CD14-positive monocyte (primary cell): ENCODE results near the gene ACTN4. TPM values are rescaled to one million over a fixed set of nuclear protein-coding genes. Genes with fewer than 3 reads are reported as not detected.
A peak's percentile ranks its signal among the peaks of the same experiment; 100 is the strongest.

Experiments
- DNase-seq, 3 donors: peaks; one replicate each; pipeline ENCODE4 v3.0.0-alpha.2; 2011 to 2022
- H2AFZ ChIP-seq: 2 replicates; pipeline ENCODE4 v1.6.0; 2012; ENCODE audit warnings: mild to moderate bottlenecking, low read depth, low read length, inconsistent platforms; ENCODE audit not compliant: insufficient read depth, poor library complexity, severe bottlenecking
- H3K27ac ChIP-seq, 2 donors: 1 replicate in 1 of 2; 2 replicates in 1 of 2; pipeline ENCODE4 v1.5.1; 2012 to 2013; ENCODE audit warnings: low read length in 2 of 2, control low read depth in 1 of 2, inconsistent platforms in 1 of 2, low read depth in 1 of 2, mild to moderate bottlenecking in 1 of 2
- H3K27me3 ChIP-seq, 2 donors: one replicate each; pipeline versions ENCODE4 v1.6.0 to v1.6.1; 2011 to 2013; ENCODE audit warnings: low read length in 2 of 2; ENCODE audit not compliant: control insufficient read depth in 2 of 2, insufficient read depth in 2 of 2
- H3K36me3 ChIP-seq, 2 donors: replicated peaks in 1 of 2; 1 replicate in 1 of 2; 2 replicates in 1 of 2; pipeline versions ENCODE4 v1.5.1 to v1.6.1; 2012 to 2013; ENCODE audit warnings: low read length in 2 of 2, control low read depth in 1 of 2, inconsistent platforms in 1 of 2, mild to moderate bottlenecking in 1 of 2; ENCODE audit not compliant: insufficient read depth in 2 of 2, control insufficient read depth in 1 of 2
- H3K4me1 ChIP-seq, 2 donors: 1 replicate in 1 of 2; 2 replicates in 1 of 2; pipeline versions ENCODE4 v1.5.1 to v1.6.1; 2012 to 2013; ENCODE audit warnings: low read length in 2 of 2, control low read depth in 1 of 2, inconsistent platforms in 1 of 2, mild to moderate bottlenecking in 1 of 2, moderate library complexity in 1 of 2; ENCODE audit not compliant: insufficient read depth in 2 of 2, control insufficient read depth in 1 of 2
- H3K4me2 ChIP-seq: replicated peaks from 2 replicates; pipeline ENCODE3; 2012; ENCODE audit warnings: low read length, moderate library complexity, mild to moderate bottlenecking; ENCODE audit not compliant: poor library complexity, severe bottlenecking; ENCODE audit errors: extremely low read depth
- H3K4me3 ChIP-seq, 3 experiments: fragments of 200-600 bp in 1 of 3; sonication (generic) in 1 of 3; replicated peaks in 1 of 3; 1 replicate in 2 of 3; 2 replicates in 1 of 3; pipeline ENCODE4 v1.5.1; 2011 to 2013; ENCODE audit warnings: low read length in 3 of 3, mild to moderate bottlenecking in 3 of 3, control low read depth in 2 of 3, low read depth in 2 of 3, inconsistent platforms in 1 of 3, moderate library complexity in 1 of 3
- H3K79me2 ChIP-seq: 2 replicates; pipeline ENCODE4 v1.6.0; 2012; ENCODE audit warnings: mild to moderate bottlenecking, control low read depth, inconsistent platforms, low read length, moderate library complexity; ENCODE audit not compliant: insufficient read depth
- H3K9ac ChIP-seq: 2 replicates; pipeline ENCODE4 v1.6.0; 2017; ENCODE audit warnings: low read length, mild to moderate bottlenecking; ENCODE audit not compliant: insufficient read depth, poor library complexity, severe bottlenecking
- H3K9me3 ChIP-seq, 2 donors: replicated peaks in 1 of 2; 1 replicate in 1 of 2; 2 replicates in 1 of 2; pipeline versions ENCODE4 v1.5.1 to v1.6.1; 2012 to 2013; ENCODE audit warnings: low read length in 2 of 2, control low read depth in 1 of 2; ENCODE audit not compliant: control insufficient read depth in 1 of 2, insufficient read depth in 1 of 2
- H4K20me1 ChIP-seq: 2 replicates; pipeline ENCODE4 v1.6.0; 2012; ENCODE audit warnings: mild to moderate bottlenecking, low read length, control low read depth, moderate library complexity; ENCODE audit not compliant: insufficient read depth
- H3K27ac Mint-ChIP-seq, 7 donors: one replicate each; pipeline ENCODE4 v1.8.0; 2020; ENCODE audit warnings: mild to moderate bottlenecking in 7 of 7, mixed read lengths in 7 of 7, moderate library complexity in 6 of 7, inconsistent platforms in 2 of 7
- H3K27me3 Mint-ChIP-seq, 3 donors: one replicate each; pipeline ENCODE4 v1.8.0; 2021 to 2022; ENCODE audit warnings: low read depth in 3 of 3, mild to moderate bottlenecking in 3 of 3, mixed read lengths in 3 of 3, moderate library complexity in 3 of 3, inconsistent platforms in 1 of 3
- H3K36me3 Mint-ChIP-seq, 2 donors: one replicate each; pipeline ENCODE4 v1.8.0; 2020; ENCODE audit warnings: mixed read lengths in 2 of 2, inconsistent platforms in 1 of 2, mild to moderate bottlenecking in 1 of 2
- H3K4me1 Mint-ChIP-seq: one replicate; pipeline ENCODE4 v1.8.0; 2020; ENCODE audit warnings: mild to moderate bottlenecking, mixed read lengths
- H3K4me3 Mint-ChIP-seq, 2 donors: one replicate each; pipeline ENCODE4 v1.8.0; 2020; ENCODE audit warnings: mild to moderate bottlenecking in 2 of 2, mixed read lengths in 2 of 2, moderate library complexity in 1 of 2
- H3K9me3 Mint-ChIP-seq, 7 donors: one replicate each; pipeline ENCODE4 v1.8.0; 2020 to 2022; ENCODE audit warnings: mixed read lengths in 7 of 7, mild to moderate bottlenecking in 6 of 7, moderate library complexity in 6 of 7, inconsistent platforms in 2 of 7
- WGBS: methylation state at CpG from one replicate; pipeline ENCODE4 v1.1.5; 2013; ENCODE audit warnings: missing lambda C conversion rate; ENCODE audit not compliant: insufficient coverage; 5-methylcytosine and 5-hydroxymethylcytosine counted together
- intact Hi-C, 2 donors: fragments of 100-400 bp; cut with micrococcal nuclease; formaldehyde crosslinking; loops; one replicate each; pipeline versions ENCODE4 v1.15.0 to v1.15.1; 2023
- polyA plus RNA-seq, 3 donors: library from polyadenylated mRNA; depleted of rRNA in 1 of 3; unstranded in 2 of 3; stranded (reverse) in 1 of 3; fragments of 300-500 nt in 2 of 3; fragments of >200 nt in 1 of 3; fragmentation: Illumina TruSeq in 2 of 3; gene quantifications; 1 replicate in 2 of 3; 2 replicates in 1 of 3; pipeline ENCODE4 v1.2.3, GENCODE V29; 2012 to 2021
- TF ChIP-seq, protein P1 (sequence below): fragments of 200-600 bp; IDR thresholded peaks from one replicate; pipeline ENCODE4 v1.8.0; 2022; ENCODE audit warnings: antibody characterized with exemption, mild to moderate bottlenecking

The ACTN4 gene
- polyA plus RNA-seq, 3 donors: 8.4 to 177 (median 16.0) TPM

GRCh38 chr19:38695832-38696728 lies 48.6 kb downstream of the ACTN4 start:
- peaks cover 97% of the 10 kb centered on the region for H3K79me2 ChIP-seq
- H2AFZ ChIP-seq: no peak overlapping the region
- Mint-ChIP-seq H3K4me3 (peak overlapping the region in 1 of 2 donors; percentile 66), H3K36me3 (peaks cover 23 to 51% of the 10 kb centered on the region in 2 donors), H3K9me3 (peaks cover 0 to 2% (median 0%) of the 10 kb centered on the region in 7 donors), H3K27ac (peak overlapping the region; percentile 74 to 96 (median 90)), H3K27me3 (no peaks in the 10 kb centered on the region), H3K4me1 (peaks cover 74% of the 10 kb centered on the region)
- H3K4me1 ChIP-seq: peaks cover 54 to 58% of the 10 kb centered on the region in 2 donors
- intact Hi-C loops: no loop called here
- peak overlapping the region; percentile 63 to 79 for H3K27ac ChIP-seq
- peak overlapping the region; percentile 75 for H3K4me2 ChIP-seq
- H3K9me3 ChIP-seq: no peaks in the 10 kb centered on the region
- no peaks in the 10 kb centered on the region for H3K27me3 ChIP-seq
- TF ChIP-seq, protein P1, sequence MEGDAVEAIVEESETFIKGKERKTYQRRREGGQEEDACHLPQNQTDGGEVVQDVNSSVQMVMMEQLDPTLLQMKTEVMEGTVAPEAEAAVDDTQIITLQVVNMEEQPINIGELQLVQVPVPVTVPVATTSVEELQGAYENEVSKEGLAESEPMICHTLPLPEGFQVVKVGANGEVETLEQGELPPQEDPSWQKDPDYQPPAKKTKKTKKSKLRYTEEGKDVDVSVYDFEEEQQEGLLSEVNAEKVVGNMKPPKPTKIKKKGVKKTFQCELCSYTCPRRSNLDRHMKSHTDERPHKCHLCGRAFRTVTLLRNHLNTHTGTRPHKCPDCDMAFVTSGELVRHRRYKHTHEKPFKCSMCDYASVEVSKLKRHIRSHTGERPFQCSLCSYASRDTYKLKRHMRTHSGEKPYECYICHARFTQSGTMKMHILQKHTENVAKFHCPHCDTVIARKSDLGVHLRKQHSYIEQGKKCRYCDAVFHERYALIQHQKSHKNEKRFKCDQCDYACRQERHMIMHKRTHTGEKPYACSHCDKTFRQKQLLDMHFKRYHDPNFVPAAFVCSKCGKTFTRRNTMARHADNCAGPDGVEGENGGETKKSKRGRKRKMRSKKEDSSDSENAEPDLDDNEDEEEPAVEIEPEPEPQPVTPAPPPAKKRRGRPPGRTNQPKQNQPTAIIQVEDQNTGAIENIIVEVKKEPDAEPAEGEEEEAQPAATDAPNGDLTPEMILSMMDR: no peak
- H4K20me1 ChIP-seq: peaks cover 86% of the 10 kb centered on the region
- WGBS: 94% methylated on average over 7 of the region's 22 CpGs
- H3K36me3 ChIP-seq: peaks cover 10 to 34% of the 10 kb centered on the region in 2 donors
- DNase-seq: no peak
- peak overlapping the region in 1 of 3 experiments; percentile 63 for H3K4me3 ChIP-seq
- H3K9ac ChIP-seq: peak overlapping the region; percentile 36

DNA sequence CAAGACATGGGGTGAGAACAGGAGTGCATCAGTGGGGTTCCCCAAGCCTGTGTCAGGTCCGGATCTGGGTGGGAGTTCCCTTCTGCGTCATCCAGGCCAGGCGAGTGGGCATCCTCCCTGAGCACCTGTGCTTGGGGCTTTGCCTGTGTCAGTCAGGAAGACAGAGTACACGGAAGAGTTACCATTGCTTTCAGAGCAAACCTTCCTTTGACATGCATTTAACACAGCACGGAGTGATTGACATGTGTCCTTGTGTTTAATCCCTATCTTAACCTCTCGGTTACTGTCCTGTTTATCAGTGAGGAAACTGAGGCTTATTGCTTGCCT lies 49.2 kb downstream of the ACTN4 start:
- 97% methylated on average over 6 of the region's 6 CpGs for WGBS
- Mint-ChIP-seq H3K27ac (peak overlapping the region in 4 of 7 donors; percentile 43 to 74 (median 68)), H3K27me3 (no peaks in the 10 kb centered on the region), H3K4me3 (no peak overlapping the region), H3K9me3 (peaks cover 0 to 2% (median 0%) of the 10 kb centered on the region in 7 donors), H3K4me1 (peaks cover 69% of the 10 kb centered on the region), H3K36me3 (peaks cover 29 to 56% of the 10 kb centered on the region in 2 donors)
- Histone ChIP-seq H3K36me3 (peaks cover 16 to 41% of the 10 kb centered on the region in 2 donors), H3K4me3 (no peak overlapping the region), H3K4me1 (peaks cover 51 to 53% of the 10 kb centered on the region in 2 donors), H3K79me2 (peaks cover 96% of the 10 kb centered on the region), H3K4me2 (no peak overlapping the region), H4K20me1 (peaks cover 92% of the 10 kb centered on the region), H3K27me3 (no peaks in the 10 kb centered on the region), H3K9me3 (no peaks in the 10 kb centered on the region), H3K27ac (peak overlapping the region in 1 of 2 donors; percentile 79), H2AFZ (no peak overlapping the region), H3K9ac (no peak overlapping the region)
- intact Hi-C loops: no loop called here
- TF ChIP-seq, protein P1: no peak
- no peak for DNase-seq
